Thymus (tissue), 11 donors: ENCODE results near the gene JAKMIP1. TPM values are rescaled to one million over a fixed set of nuclear protein-coding genes. Genes with fewer than 3 reads are reported as not detected.

Experiments
- DNase-seq, 9 donors: peaks; one replicate each; pipeline ENCODE4 v3.0.0-alpha.2; 2013; ENCODE audit warnings: low spot score in 9 of 9, low read depth in 6 of 9, missing footprints in 1 of 9
- H3K27ac ChIP-seq, 2 donors: one replicate each; pipeline ENCODE4 v1.5.1; 2013; ENCODE audit warnings: control low read depth in 1 of 2, low read depth in 1 of 2, low read length in 1 of 2, mild to moderate bottlenecking in 1 of 2, moderate library complexity in 1 of 2
- H3K27me3 ChIP-seq, 2 donors: one replicate each; pipeline ENCODE4 v1.5.1; 2013; ENCODE audit warnings: low read length in 1 of 2; ENCODE audit not compliant: control insufficient read depth in 2 of 2, insufficient read depth in 1 of 2
- H3K36me3 ChIP-seq, 2 donors: one replicate each; pipeline ENCODE4 v1.5.1; 2013; ENCODE audit warnings: low read length in 1 of 2, mild to moderate bottlenecking in 1 of 2, moderate library complexity in 1 of 2; ENCODE audit not compliant: control insufficient read depth in 2 of 2, insufficient read depth in 2 of 2
- H3K4me1 ChIP-seq, 2 donors: one replicate each; pipeline ENCODE4 v1.5.1; 2013; ENCODE audit warnings: low read length in 2 of 2; ENCODE audit not compliant: control insufficient read depth in 2 of 2, insufficient read depth in 2 of 2
- H3K4me3 ChIP-seq, 2 donors: one replicate each; pipeline ENCODE4 v1.5.1; 2013; ENCODE audit warnings: low read length in 2 of 2, control low read depth in 1 of 2, mild to moderate bottlenecking in 1 of 2
- H3K9me3 ChIP-seq, 2 donors: one replicate each; pipeline ENCODE4 v1.5.1; 2013; ENCODE audit warnings: low read length in 1 of 2, mild to moderate bottlenecking in 1 of 2; ENCODE audit not compliant: control insufficient read depth in 2 of 2, insufficient read depth in 1 of 2
- WGBS: extraction: QIAGEN DNeasy Blood & Tissue Kit; methylation state at CpG from one replicate; pipeline ENCODE4 v1.1.7; 2013; 5-methylcytosine and 5-hydroxymethylcytosine counted together
- polyA plus RNA-seq: library from polyadenylated mRNA; stranded (reverse); fragments of 200-250 nt; gene quantifications from one replicate; pipeline ENCODE4 v1.2.3, GENCODE V29; 2013
- total RNA-seq: library from RNA; stranded (reverse); fragments of 120-200 nt; gene quantifications from one replicate; pipeline ENCODE4 v1.2.4, GENCODE V29; 2013
- donor health status: healthy.

JAKMIP1 gene
- total and polyA plus RNA-seq, 2 donors, result 0.19 to 1.5 TPM

GRCh38 chr4:6198768-6199421 lies 1.5 kb downstream of the JAKMIP1 start:
- Histone ChIP-seq H3K27me3 (peaks cover 25 to 60% of the 10 kb centered on the region in 2 donors), H3K27ac (no peak overlapping the region), H3K9me3 (peaks cover 0 to 4% of the 10 kb centered on the region in 2 donors), H3K4me3 (peak overlapping the region in 1 of 2 donors; percentile 8), H3K4me1 (peaks cover 0 to 2% of the 10 kb centered on the region in 2 donors), H3K36me3 (no peaks in the 10 kb centered on the region)
- no peak for DNase-seq
- WGBS, result 7% methylated on average over 27 of the region's 27 CpGs

GRCh38 chr4:6198278-6198677 lies 2.1 kb downstream of the JAKMIP1 start:
- Histone ChIP-seq H3K9me3 (peaks cover 0 to 4% of the 10 kb centered on the region in 2 donors), H3K27ac (no peak overlapping the region), H3K4me1 (peaks cover 0 to 2% of the 10 kb centered on the region in 2 donors), H3K27me3 (peaks cover 25 to 59% of the 10 kb centered on the region in 2 donors), H3K36me3 (no peaks in the 10 kb centered on the region), H3K4me3 (no peak overlapping the region)
- WGBS, result 54% methylated on average over 6 of the region's 6 CpGs
- DNase-seq, result no peak

GRCh38 chr4:6197433-6198174 lies 2.7 kb downstream of the JAKMIP1 start:
- Histone ChIP-seq H3K27me3 (peaks cover 25 to 58% of the 10 kb centered on the region in 2 donors), H3K27ac (no peak overlapping the region), H3K9me3 (peaks cover 0 to 4% of the 10 kb centered on the region in 2 donors), H3K36me3 (no peaks in the 10 kb centered on the region), H3K4me1 (peaks cover 0 to 2% of the 10 kb centered on the region in 2 donors), H3K4me3 (no peak overlapping the region)
- DNase-seq, result no peak
- 73% methylated on average over 9 of the region's 9 CpGs for WGBS

GRCh38 chr4:6196871-6197270 lies 3.5 kb downstream of the JAKMIP1 start:
- H3K27me3 ChIP-seq, result peaks cover 25 to 54% of the 10 kb centered on the region in 2 donors
- 92% methylated on average over 11 of the region's 11 CpGs for WGBS

GRCh38 chr4:6196324-6196723 lies 4.0 kb downstream of the JAKMIP1 start:
- H3K9me3 ChIP-seq, result no peaks in the 10 kb centered on the region
- WGBS, result 85% methylated on average over 8 of the region's 8 CpGs
- no peaks in the 10 kb centered on the region for H3K36me3 ChIP-seq
- peaks cover 25 to 48% of the 10 kb centered on the region in 2 donors for H3K27me3 ChIP-seq
- DNase-seq, result no peak
- peaks cover 0 to 2% of the 10 kb centered on the region in 2 donors for H3K4me1 ChIP-seq
- H3K4me3 ChIP-seq, result no peak overlapping the region
- no peak overlapping the region for H3K27ac ChIP-seq

More at GRCh38 chr4:6196871-6197270, 3.5 kb downstream of the JAKMIP1 start:
- Histone ChIP-seq H3K36me3 (no peaks in the 10 kb centered on the region), H3K27ac (no peak overlapping the region), H3K4me1 (peaks cover 0 to 2% of the 10 kb centered on the region in 2 donors), H3K9me3 (peaks cover 0 to 4% of the 10 kb centered on the region in 2 donors), H3K4me3 (no peak overlapping the region)
- no peak for DNase-seq

- WGBS, result 70% methylated on average over 12 of the region's 12 CpGs
- no peaks in the 10 kb centered on the region for H3K36me3 ChIP-seq
- DNase-seq, result no peak
- H3K4me1 ChIP-seq, result peaks cover 0 to under 1% of the 10 kb centered on the region in 2 donors
- H3K9me3 ChIP-seq, result no peaks in the 10 kb centered on the region
- H3K4me3 ChIP-seq, result no peak overlapping the region
- no peak overlapping the region for H3K27ac ChIP-seq
- peaks cover 24 to 43% of the 10 kb centered on the region in 2 donors for H3K27me3 ChIP-seq
Observed at GRCh38 chr4:6195602-6196319, 4.6 kb downstream of the JAKMIP1 start.

GRCh38 chr4:6194458-6195195 lies 5.7 kb downstream of the JAKMIP1 start:
- no peaks in the 10 kb centered on the region for H3K36me3 ChIP-seq
- 90% methylated on average over 12 of the region's 12 CpGs for WGBS
- no peak overlapping the region for H3K27ac ChIP-seq
- peaks cover 13 to 34% of the 10 kb centered on the region in 2 donors for H3K27me3 ChIP-seq
- no peaks in the 10 kb centered on the region for H3K9me3 ChIP-seq
- H3K4me3 ChIP-seq, result no peak overlapping the region
- H3K4me1 ChIP-seq, result no peaks in the 10 kb centered on the region
- DNase-seq, result no peak

- peaks cover 2 to 21% of the 10 kb centered on the region in 2 donors for H3K27me3 ChIP-seq
- H3K9me3 ChIP-seq, result no peaks in the 10 kb centered on the region
- no peaks in the 10 kb centered on the region for H3K36me3 ChIP-seq
- WGBS, result 94% methylated on average over 11 of the region's 11 CpGs
- no peak overlapping the region for H3K4me3 ChIP-seq
- DNase-seq, result no peak
- no peak overlapping the region for H3K27ac ChIP-seq
- no peaks in the 10 kb centered on the region for H3K4me1 ChIP-seq
Observed at GRCh38 chr4:6193399-6193798, 7.0 kb downstream of the JAKMIP1 start.
